ENCODE results near the gene EVA1A. TPM values are rescaled to one million over a fixed set of nuclear protein-coding genes. Genes with fewer than 3 reads are reported as not detected.

Gene EVA1A
- total and polyA plus RNA-seq, 2 experiments from 2014 or later, result 0.51 to 0.57 TPM

DNA sequence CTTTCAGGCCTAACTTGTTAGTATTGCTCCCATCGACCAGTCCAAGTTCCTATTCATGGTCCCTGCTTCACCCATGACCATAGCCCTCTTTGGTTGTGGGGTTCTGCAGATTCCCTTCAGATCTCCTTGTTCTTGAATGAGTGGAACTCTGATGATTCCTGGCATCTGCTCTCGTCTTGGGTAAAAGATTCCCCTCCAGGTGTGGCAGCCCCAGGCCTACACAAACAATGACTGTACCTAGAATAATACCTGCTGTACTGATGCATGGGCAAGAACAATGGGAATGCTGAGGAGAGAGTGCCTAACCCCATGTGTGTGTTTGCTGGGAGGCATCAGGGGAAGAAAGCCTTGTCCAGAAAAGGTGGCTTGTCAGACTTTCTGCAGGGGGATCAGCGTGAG lies 46.7 kb upstream of the EVA1A start:
- Histone ChIP-seq H3K4me1 (ENCODE audit: low read depth) (peaks cover 4% of the 10 kb centered on the region), H3K36me3 (no peaks in the 10 kb centered on the region), H3K27me3 (peaks cover 6% of the 10 kb centered on the region), H3K27ac (no peak overlapping the region), H3K9me3 (ENCODE audit: low read depth) (no peaks in the 10 kb centered on the region), H3K4me3 (no peak overlapping the region)
- TF ChIP-seq, protein P1, sequence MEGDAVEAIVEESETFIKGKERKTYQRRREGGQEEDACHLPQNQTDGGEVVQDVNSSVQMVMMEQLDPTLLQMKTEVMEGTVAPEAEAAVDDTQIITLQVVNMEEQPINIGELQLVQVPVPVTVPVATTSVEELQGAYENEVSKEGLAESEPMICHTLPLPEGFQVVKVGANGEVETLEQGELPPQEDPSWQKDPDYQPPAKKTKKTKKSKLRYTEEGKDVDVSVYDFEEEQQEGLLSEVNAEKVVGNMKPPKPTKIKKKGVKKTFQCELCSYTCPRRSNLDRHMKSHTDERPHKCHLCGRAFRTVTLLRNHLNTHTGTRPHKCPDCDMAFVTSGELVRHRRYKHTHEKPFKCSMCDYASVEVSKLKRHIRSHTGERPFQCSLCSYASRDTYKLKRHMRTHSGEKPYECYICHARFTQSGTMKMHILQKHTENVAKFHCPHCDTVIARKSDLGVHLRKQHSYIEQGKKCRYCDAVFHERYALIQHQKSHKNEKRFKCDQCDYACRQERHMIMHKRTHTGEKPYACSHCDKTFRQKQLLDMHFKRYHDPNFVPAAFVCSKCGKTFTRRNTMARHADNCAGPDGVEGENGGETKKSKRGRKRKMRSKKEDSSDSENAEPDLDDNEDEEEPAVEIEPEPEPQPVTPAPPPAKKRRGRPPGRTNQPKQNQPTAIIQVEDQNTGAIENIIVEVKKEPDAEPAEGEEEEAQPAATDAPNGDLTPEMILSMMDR (IDR thresholded peaks at IDR 0.05; ENCODE audit: low read depth, low read length), result no peak
- DNase-seq (ENCODE audit: low read depth in 1 of 2, low spot score in 1 of 2), result no peak

DNA sequence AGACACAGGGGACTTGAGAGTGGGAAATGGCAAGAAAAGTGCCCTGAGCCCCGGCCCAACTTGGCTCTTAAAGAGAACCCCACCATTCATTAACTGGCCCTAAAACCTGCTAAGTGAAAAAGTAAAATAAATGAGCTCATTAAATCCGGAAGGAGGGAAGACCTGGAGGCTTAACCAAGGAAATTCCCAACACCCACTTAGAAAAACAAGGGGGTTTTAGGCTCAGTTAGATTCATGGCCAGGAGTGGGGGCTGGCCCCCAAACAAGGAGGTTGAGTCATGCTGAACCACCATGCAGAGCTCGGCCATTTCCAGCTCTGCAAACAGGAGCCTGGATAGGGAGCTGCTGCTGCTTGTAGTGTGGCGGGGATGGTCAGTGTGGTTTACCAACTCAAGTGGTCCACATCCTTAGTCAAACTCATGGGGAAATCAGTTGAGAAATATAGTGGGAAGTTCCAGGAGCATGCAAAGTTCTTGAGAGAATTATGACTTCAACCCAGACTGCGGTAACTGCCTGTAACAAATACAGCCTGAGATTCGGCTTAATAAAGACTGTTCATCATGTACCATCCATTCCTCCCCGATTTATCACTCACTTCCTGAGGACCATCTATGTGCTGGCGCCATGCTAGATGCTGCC lies 46.1 kb upstream of the EVA1A start:
- DNase-seq (ENCODE audit: low read depth in 1 of 2, low spot score in 1 of 2), result peak in 1 of 2 donors; percentile 68
- H3K27me3 ChIP-seq, result peaks cover 6% of the 10 kb centered on the region
- TF ChIP-seq, protein P1 (IDR thresholded peaks at IDR 0.05; ENCODE audit: low read depth, low read length), result no peak
- H3K4me3 ChIP-seq, result no peak overlapping the region
- H3K27ac ChIP-seq, result no peak overlapping the region
- H3K36me3 ChIP-seq, result no peaks in the 10 kb centered on the region
- H3K4me1 ChIP-seq (ENCODE audit: low read depth), result peaks cover 4% of the 10 kb centered on the region
- H3K9me3 ChIP-seq (ENCODE audit: low read depth), result no peaks in the 10 kb centered on the region

DNA sequence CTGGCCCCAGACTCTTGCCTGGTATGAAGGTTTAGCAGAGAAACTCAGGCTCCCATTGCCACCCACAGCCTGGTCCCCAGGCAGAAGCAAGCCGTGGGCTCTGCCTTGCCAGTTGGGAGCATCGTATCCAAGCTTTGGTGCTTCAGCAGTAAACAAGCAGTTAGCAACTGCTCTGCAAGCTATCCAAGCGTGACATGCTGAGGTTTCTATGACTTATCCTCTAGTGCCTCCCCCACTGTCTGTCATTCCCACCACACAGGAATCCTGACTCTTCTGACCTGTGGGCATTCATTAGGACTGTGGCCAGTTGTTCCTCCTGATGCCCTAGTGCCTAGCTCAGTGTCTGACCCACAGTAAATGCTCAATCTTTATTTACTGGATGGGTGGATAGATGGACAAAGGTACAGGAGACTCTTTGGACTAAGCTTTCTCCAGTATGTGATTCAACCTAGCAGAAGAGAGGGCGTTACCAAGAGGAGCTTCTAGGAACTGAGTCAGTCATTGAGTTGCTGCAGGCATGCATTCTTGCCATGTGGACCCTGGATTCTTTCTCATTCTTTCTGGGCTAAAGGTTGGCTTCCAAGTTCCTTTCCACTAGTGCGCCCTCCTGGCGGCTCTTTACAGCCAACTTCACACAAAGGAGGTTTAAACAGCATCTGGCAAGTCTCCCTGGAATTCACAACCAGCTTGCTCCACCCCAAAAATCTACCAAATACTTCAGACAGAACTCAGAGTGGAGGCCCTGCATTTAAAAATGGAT lies 45.2 kb upstream of the EVA1A start:
- H3K9me3 ChIP-seq (ENCODE audit: low read depth), result no peaks in the 10 kb centered on the region
- peaks cover 4% of the 10 kb centered on the region for H3K4me1 ChIP-seq (ENCODE audit: low read depth)
- H3K4me3 ChIP-seq, result no peak overlapping the region
- H3K27ac ChIP-seq, result no peak overlapping the region
- peak in 1 of 2 donors; percentile 96 for DNase-seq (ENCODE audit: low read depth in 1 of 2, low spot score in 1 of 2)
- H3K36me3 ChIP-seq, result no peaks in the 10 kb centered on the region
- peaks cover 6% of the 10 kb centered on the region for H3K27me3 ChIP-seq
- TF ChIP-seq, protein P1 (IDR thresholded peaks at IDR 0.05; ENCODE audit: low read depth, low read length), result peak; percentile 46

DNA sequence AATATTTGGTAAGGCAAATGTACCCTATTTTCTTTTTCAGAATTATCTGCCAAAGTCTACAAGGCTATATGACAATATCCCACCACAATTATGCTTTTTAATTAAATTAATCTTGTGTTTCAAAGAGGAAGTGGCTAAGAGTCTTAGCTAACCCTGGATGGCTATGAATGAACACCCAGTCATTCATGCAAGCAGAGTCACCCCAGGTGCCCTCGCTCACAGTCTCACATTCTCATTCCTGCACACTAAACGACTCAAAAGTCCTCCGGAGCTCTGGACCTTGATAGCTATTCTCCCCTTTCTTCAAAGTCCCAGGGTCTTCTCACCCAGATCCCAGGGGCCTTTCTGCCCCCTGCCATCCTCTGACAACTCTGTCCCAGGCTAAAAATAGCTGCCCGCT lies 43.7 kb upstream of the EVA1A start:
- no peak for DNase-seq (ENCODE audit: low read depth in 1 of 2, low spot score in 1 of 2)
- H3K4me3 ChIP-seq, result no peak overlapping the region
- no peaks in the 10 kb centered on the region for H3K27me3 ChIP-seq
- H3K27ac ChIP-seq, result no peak overlapping the region
- H3K4me1 ChIP-seq (ENCODE audit: low read depth), result peaks cover 4% of the 10 kb centered on the region
- H3K9me3 ChIP-seq (ENCODE audit: low read depth), result no peaks in the 10 kb centered on the region
- H3K36me3 ChIP-seq, result no peaks in the 10 kb centered on the region
- TF ChIP-seq, protein P1 (IDR thresholded peaks at IDR 0.05; ENCODE audit: low read depth, low read length), result no peak

DNA sequence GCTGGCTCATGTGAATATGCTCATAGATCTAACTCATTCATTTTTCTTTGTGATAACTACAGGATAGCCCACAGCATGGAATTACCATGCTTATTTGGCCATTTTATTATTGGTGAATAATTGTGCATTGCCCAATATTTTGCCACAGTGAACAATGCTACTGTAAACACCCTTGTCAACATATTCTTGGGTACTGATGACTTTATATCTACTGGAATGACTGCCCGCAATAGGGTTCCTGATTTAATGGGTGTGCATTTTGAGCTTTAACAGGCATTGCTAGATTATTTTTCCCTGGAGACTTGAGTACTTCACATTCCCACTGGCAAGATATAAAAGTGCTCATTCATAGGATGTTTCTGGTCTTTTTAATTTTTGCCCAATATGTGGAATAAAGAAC lies 42.7 kb upstream of the EVA1A start:
- H3K4me1 ChIP-seq (ENCODE audit: low read depth), result peaks cover 4% of the 10 kb centered on the region
- TF ChIP-seq, protein P1 (IDR thresholded peaks at IDR 0.05; ENCODE audit: low read depth, low read length), result no peak
- no peak overlapping the region for H3K27ac ChIP-seq
- H3K36me3 ChIP-seq, result no peaks in the 10 kb centered on the region
- no peaks in the 10 kb centered on the region for H3K27me3 ChIP-seq
- no peaks in the 10 kb centered on the region for H3K9me3 ChIP-seq (ENCODE audit: low read depth)
- no peak for DNase-seq (ENCODE audit: low read depth in 1 of 2, low spot score in 1 of 2)
- H3K4me3 ChIP-seq, result no peak overlapping the region

Data from cardiac muscle cell (in vitro differentiated cells and primary cell).